ENCODE results near the gene RAB11B. TPM values are rescaled to one million over a fixed set of nuclear protein-coding genes. Genes with fewer than 3 reads are reported as not detected.

RAB11B gene
- total and polyA plus RNA-seq, 9 of the 15 experiments (the other 6 are each of a cell fraction or from before 2014, with no cell fraction given), result 0.74 to 71.0 (median 13.8) TPM

GRCh38 chr19:8390617-8390981 lies 439 bp downstream of the RAB11B start (continued):
- TF ChIP-seq HMGXB4 (CRISPR knock-in tag; IDR thresholded peaks at IDR 0.05) (peak; percentile 6; the same call in 1 of the 2 replicates), FIP1L1 (IDR thresholded peaks at IDR 0.05; ENCODE audit: low read depth, low read length, poor library complexity, severe bottlenecking) (peak; percentile 8), POLR2G (IDR thresholded peaks at IDR 0.05; ENCODE audit: low read depth, low read length) (peak; percentile 83), POLR2A (conservative IDR thresholded peaks at IDR 0.05) (0 out of 2 replicates have a peak, but pooled peaks have one; percentile 8), POU5F1 (IDR thresholded peaks at IDR 0.05; ENCODE audit: borderline replicate concordance, low read depth, low read length, partially characterized antibody) (no peak)
- TF ChIP-seq, protein P1, sequence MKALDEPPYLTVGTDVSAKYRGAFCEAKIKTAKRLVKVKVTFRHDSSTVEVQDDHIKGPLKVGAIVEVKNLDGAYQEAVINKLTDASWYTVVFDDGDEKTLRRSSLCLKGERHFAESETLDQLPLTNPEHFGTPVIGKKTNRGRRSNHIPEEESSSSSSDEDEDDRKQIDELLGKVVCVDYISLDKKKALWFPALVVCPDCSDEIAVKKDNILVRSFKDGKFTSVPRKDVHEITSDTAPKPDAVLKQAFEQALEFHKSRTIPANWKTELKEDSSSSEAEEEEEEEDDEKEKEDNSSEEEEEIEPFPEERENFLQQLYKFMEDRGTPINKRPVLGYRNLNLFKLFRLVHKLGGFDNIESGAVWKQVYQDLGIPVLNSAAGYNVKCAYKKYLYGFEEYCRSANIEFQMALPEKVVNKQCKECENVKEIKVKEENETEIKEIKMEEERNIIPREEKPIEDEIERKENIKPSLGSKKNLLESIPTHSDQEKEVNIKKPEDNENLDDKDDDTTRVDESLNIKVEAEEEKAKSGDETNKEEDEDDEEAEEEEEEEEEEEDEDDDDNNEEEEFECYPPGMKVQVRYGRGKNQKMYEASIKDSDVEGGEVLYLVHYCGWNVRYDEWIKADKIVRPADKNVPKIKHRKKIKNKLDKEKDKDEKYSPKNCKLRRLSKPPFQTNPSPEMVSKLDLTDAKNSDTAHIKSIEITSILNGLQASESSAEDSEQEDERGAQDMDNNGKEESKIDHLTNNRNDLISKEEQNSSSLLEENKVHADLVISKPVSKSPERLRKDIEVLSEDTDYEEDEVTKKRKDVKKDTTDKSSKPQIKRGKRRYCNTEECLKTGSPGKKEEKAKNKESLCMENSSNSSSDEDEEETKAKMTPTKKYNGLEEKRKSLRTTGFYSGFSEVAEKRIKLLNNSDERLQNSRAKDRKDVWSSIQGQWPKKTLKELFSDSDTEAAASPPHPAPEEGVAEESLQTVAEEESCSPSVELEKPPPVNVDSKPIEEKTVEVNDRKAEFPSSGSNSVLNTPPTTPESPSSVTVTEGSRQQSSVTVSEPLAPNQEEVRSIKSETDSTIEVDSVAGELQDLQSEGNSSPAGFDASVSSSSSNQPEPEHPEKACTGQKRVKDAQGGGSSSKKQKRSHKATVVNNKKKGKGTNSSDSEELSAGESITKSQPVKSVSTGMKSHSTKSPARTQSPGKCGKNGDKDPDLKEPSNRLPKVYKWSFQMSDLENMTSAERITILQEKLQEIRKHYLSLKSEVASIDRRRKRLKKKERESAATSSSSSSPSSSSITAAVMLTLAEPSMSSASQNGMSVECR (CRISPR knock-in tag; IDR thresholded peaks at IDR 0.05), result no peak

Data from K562 (cell line).